GM23338 (cell line): Measurements from ENCODE around the gene PAK1IP1.

Experiments used
- CTCF ChIP-seq, 2 experiments: fragments of 200-600 bp in 1 of 2; sonication (generic) in 1 of 2; conservative IDR thresholded peaks; 2 replicates each; pipeline versions ENCODE4 v1.5.1 to v1.6.1; 2016 to 2017; ENCODE audit warnings: antibody characterized with exemption in 2 of 2, low read depth in 2 of 2, mild to moderate bottlenecking in 2 of 2, moderate library complexity in 1 of 2
- EZH2phosphoT487 ChIP-seq: fragments of 200-600 bp; sonication (generic); IDR thresholded peaks from one replicate; pipeline ENCODE4 v1.8.1; 2018; ENCODE audit warnings: antibody characterized with exemption; ENCODE audit not compliant: unreplicated experiment
- NANOG ChIP-seq: IDR thresholded peaks from 2 replicates; pipeline ENCODE4 v1.6.1; 2016; ENCODE audit warnings: antibody characterized with exemption, borderline replicate concordance
- POLR2AphosphoS5 ChIP-seq: IDR thresholded peaks from 2 replicates; pipeline ENCODE4 v1.6.1; 2016; ENCODE audit warnings: antibody characterized with exemption, low read depth

DNA sequence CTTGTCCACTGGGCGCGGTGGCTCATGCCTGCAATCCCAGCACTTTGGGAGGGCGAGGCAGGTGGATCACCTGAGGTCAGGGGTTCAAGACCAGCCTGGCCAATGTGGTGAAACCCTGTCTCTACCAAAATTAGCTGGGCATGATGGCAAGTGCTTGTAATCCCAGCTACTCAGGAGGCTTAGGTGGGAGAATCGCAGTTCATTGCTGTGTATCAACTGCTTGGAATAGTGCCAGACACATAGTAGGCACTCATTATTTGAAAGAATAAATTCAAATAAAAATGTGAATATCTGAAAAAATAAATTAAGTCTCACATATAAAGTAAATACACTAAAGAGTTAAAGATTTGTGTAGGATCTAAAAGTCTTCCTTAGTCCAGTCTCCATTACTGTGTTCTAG lies 1.9 kb downstream of the PAK1IP1 start:
- TF ChIP-seq NANOG (no peak), CTCF (conservative IDR thresholded peaks at IDR 0.05; ENCODE audit: low read depth in 2 of 2) (no peak), EZH2phosphoT487 (no peak), POLR2AphosphoS5 (no peak)
